PC-3 (cell line): ENCODE measurements around the gene FKBP1C. TPM values are rescaled to one million over a fixed set of nuclear protein-coding genes. Genes with fewer than 3 reads are reported as not detected.
"Not testable (repeated sequence)": the region's sequence is repeated elsewhere in the genome, so short reads cannot be mapped to it uniquely, and the experiment has no call there.

Experiments
- ATAC-seq: fragments of 200-7000 bp; cut with Tn5 transposase; 2 replicates; pipeline ENCODE4 v1.9.1; 2020; ENCODE audit warnings: mild to moderate bottlenecking, moderate library complexity
- BruUV-seq: library from RNA; stranded (reverse); fragments of 400-500 nt; replicated peaks from 2 replicates; lab custom pipeline; 2021; lab: Mats Ljungman, UMichigan
- CTCF ChIA-PET: fragments of 300-600 bp; sonication (Branson Sonifier 250); formaldehyde crosslinking; loops from one replicate; lab custom pipeline; 2022; ENCODE audit warnings: antibody characterized with exemption; lab: Charles Lee
- POLR2A ChIA-PET: fragments of 300-600 bp; sonication (Branson Sonifier 250); formaldehyde crosslinking; loops from one replicate; lab custom pipeline; 2022; ENCODE audit warnings: antibody characterized with exemption; ENCODE audit not compliant: unreplicated experiment; lab: Charles Lee
- DNase-seq: peaks from one replicate; pipeline ENCODE4 v3.0.0-alpha.2; 2015
- H2AFZ ChIP-seq: fragments of 300-600 bp; sonication (generic); 2 replicates; pipeline ENCODE4 v1.6.0; 2016; ENCODE audit warnings: antibody characterized with exemption, low read length
- H3F3A ChIP-seq: fragments of 300-600 bp; sonication (generic); one replicate; pipeline ENCODE4 v1.6.0; 2017; ENCODE audit warnings: antibody characterized with exemption, low read length, control low read depth, mild to moderate bottlenecking; ENCODE audit not compliant: unreplicated experiment
- H3K27ac ChIP-seq: fragments of 300-600 bp; sonication (generic); 2 replicates; pipeline ENCODE4 v1.5.1; 2016; ENCODE audit warnings: mild to moderate bottlenecking, low read length
- H3K27me3 ChIP-seq: fragments of 300-600 bp; sonication (generic); 2 replicates; pipeline ENCODE4 v1.6.1; 2016; ENCODE audit warnings: low read length, mixed read lengths
- H3K36me3 ChIP-seq: fragments of 300-600 bp; sonication (generic); 2 replicates; pipeline ENCODE4 v1.6.1; 2016; ENCODE audit warnings: low read depth, mixed run types, low read length, mixed read lengths
- H3K4me1 ChIP-seq: fragments of 300-600 bp; sonication (generic); 2 replicates; pipeline ENCODE4 v1.5.1; 2016; ENCODE audit warnings: low read length; ENCODE audit not compliant: insufficient read depth
- H3K4me2 ChIP-seq: fragments of 300-600 bp; sonication (generic); 2 replicates; pipeline ENCODE4 v1.6.0; 2016; ENCODE audit warnings: low read length
- H3K4me3 ChIP-seq: fragments of 300-600 bp; sonication (generic); 2 replicates; pipeline ENCODE4 v1.5.1; 2016; ENCODE audit warnings: mild to moderate bottlenecking, low read length, mixed read lengths
- H3K79me2 ChIP-seq: fragments of 300-600 bp; sonication (generic); 2 replicates; pipeline ENCODE4 v1.6.1; 2017; ENCODE audit warnings: low read length, mixed read lengths
- H3K9ac ChIP-seq: fragments of 300-600 bp; sonication (generic); 2 replicates; pipeline ENCODE4 v1.6.0; 2016; ENCODE audit warnings: mild to moderate bottlenecking, low read length
- H3K9me2 ChIP-seq: fragments of 300-600 bp; sonication (generic); replicated peaks from 2 replicates; pipeline ENCODE4 v1.6.1; 2016; ENCODE audit warnings: mixed run types, low read length, mixed read lengths
- H3K9me3 ChIP-seq: fragments of 300-600 bp; sonication (generic); 2 replicates; pipeline ENCODE4 v1.6.1; 2016; ENCODE audit warnings: low read length, mixed read lengths
- H4K20me1 ChIP-seq: fragments of 300-600 bp; sonication (generic); 2 replicates; pipeline ENCODE4 v1.6.1; 2016; ENCODE audit warnings: low read length, mixed read lengths
- EZH2 ChIP-seq: fragments of 300-600 bp; sonication (generic); IDR thresholded peaks from one replicate; pipeline ENCODE4 v1.6.1; 2017; ENCODE audit warnings: antibody characterized with exemption, mild to moderate bottlenecking, low read length; ENCODE audit not compliant: unreplicated experiment
- EZH2phosphoT487 ChIP-seq: fragments of 300-600 bp; sonication (generic); IDR thresholded peaks from 2 replicates; pipeline ENCODE4 v1.6.1; 2018; ENCODE audit warnings: mild to moderate bottlenecking, antibody characterized with exemption, low read length, borderline replicate concordance
- intact Hi-C: fragments of 100-400 bp; cut with micrococcal nuclease; formaldehyde crosslinking; loops from 2 replicates; pipeline ENCODE4 v1.9.0; 2023
- total RNA-seq: library from RNA; depleted of rRNA; stranded (reverse); fragments of >200 nt; gene quantifications from 2 replicates; pipeline ENCODE4 v1.2.3, GENCODE V29; 2014

FKBP1C gene
- total RNA-seq, 1 experiment from 2014 or later, result 1.9 TPM

DNA sequence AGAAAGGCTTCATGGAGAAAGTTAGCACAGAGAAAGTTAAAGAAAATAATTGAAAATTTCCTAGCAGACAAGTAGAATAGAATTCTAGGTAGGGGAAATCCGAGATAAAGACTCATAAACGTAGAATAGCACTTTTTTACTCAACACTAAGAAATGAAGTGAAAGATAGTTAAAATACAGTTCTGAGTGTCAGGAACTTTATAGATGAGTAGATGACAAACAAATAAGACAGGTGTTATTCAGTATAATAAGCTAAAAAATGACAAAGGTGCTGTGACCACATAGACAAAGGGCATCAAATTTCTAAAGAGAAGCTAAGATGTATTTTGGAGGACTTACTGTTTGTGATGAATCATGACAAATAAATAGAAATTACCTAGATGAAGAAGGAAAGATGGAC is 12.9 kb downstream of the FKBP1C start:
- CTCF ChIA-PET, result no interaction called here
- no peaks in the 10 kb centered on the region for H3K4me1 ChIP-seq
- BruUV-seq, result no TSS peak
- no peaks in the 10 kb centered on the region for H3K36me3 ChIP-seq
- DNase-seq (no peak), ATAC-seq (no peak)
- H3K27me3 ChIP-seq, result no peaks in the 10 kb centered on the region
- POLR2A ChIA-PET, result no interaction called here
- intact Hi-C loops, result no loop called here
- no peak overlapping the region for H2AFZ ChIP-seq
- no peaks in the 10 kb centered on the region for H3K79me2 ChIP-seq
- TF ChIP-seq EZH2 (no peak), EZH2phosphoT487 (no peak)
- no peak overlapping the region for H3K4me3 ChIP-seq
- no peaks in the 10 kb centered on the region for H3F3A ChIP-seq
- H3K4me2 ChIP-seq, result no peak overlapping the region
- H3K9me2 ChIP-seq, result no peaks in the 10 kb centered on the region
- no peak overlapping the region for H3K27ac ChIP-seq
- H3K9me3 ChIP-seq, result no peaks in the 10 kb centered on the region
- H4K20me1 ChIP-seq, result no peaks in the 10 kb centered on the region
- H3K9ac ChIP-seq, result no peak overlapping the region

DNA sequence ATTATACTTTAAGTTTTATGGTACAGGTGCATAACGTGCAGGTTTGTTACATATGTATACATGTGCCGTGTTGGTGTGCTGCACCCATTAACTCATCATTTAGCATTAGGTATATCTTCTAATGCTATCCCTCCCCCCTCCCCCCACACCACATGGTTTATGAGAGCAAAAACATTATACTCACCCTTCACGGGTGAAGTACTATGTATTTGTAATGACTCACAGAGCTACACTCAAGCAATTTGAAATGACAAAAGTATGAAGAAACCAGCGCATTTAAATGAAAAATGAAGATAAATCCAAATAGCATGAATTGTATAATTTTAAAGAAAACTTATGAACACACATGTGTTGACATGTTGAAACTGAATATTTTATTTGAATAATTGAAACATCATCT is 14.7 kb downstream of the FKBP1C start:
- CTCF ChIA-PET, H3K4me2 ChIP-seq, BruUV-seq, H3K4me3 ChIP-seq, H4K20me1 ChIP-seq, POLR2A ChIA-PET, H3F3A ChIP-seq, H3K27ac ChIP-seq, ATAC-seq, H3K9me3 ChIP-seq, H3K36me3 ChIP-seq, H3K4me1 ChIP-seq, H3K79me2 ChIP-seq, H2AFZ ChIP-seq, H3K9ac ChIP-seq, H3K27me3 ChIP-seq, H3K9me2 ChIP-seq, intact Hi-C loops: not testable (repeated sequence)
- peak; percentile 2 for DNase-seq

GRCh38 chr6:63227928-63228894 is 16.9 kb downstream of the FKBP1C start:
- H3K4me1 ChIP-seq, CTCF ChIA-PET, ATAC-seq, H3K9ac ChIP-seq, H3K27me3 ChIP-seq, H3K9me3 ChIP-seq, H3K4me3 ChIP-seq, DNase-seq, H3K79me2 ChIP-seq, H2AFZ ChIP-seq, H3K9me2 ChIP-seq, H4K20me1 ChIP-seq, H3K27ac ChIP-seq, H3K4me2 ChIP-seq, BruUV-seq, POLR2A ChIA-PET, H3F3A ChIP-seq, H3K36me3 ChIP-seq, intact Hi-C loops: not testable (repeated sequence)

DNA sequence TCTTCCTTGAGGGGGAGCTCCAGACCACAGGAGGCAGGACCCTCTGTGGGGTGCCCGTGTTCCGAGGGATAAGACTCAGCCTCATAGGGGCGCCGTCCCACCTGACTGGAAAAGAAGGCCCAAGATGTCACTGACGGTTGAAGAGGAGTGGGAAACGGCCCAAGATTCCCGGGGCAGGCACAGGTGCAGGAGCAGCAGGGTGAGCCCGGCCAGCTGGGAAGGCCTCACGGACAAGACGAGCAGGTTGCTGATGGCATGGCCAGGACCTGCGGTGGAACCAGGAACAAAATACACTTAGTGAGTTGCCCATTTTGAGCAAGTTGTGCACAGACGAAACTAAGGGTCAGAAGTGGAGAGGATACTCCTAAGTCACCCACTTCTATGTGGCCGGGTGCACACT is 18.8 kb downstream of the FKBP1C start:
- POLR2A ChIA-PET, H3K27me3 ChIP-seq: not testable (repeated sequence)

DNA sequence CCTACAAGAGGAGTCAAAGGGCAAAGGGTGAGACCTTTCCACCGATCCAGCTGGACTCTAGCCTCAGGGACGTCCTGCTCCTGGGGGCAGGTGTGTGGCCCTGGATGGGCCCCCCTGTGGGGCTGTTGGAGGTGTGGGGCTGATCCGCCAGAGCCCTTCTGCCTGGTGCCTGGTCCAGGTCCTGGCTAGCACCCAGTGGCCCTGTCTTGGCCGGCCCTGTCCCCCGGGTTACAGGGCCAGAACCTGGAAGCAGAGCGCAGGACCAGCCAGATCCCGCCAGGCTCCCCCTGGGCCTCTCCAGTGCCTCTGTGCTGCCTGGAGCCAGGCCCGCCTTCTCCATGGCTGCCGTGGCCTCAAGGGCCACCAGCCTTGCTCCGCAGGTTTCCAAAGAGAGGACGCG is 19.2 kb downstream of the FKBP1C start:
- POLR2A ChIA-PET, H3K9ac ChIP-seq, H3K9me2 ChIP-seq, H3K27ac ChIP-seq, H3K4me1 ChIP-seq, ATAC-seq, H3K79me2 ChIP-seq, H3K4me2 ChIP-seq, H3K9me3 ChIP-seq, H3K4me3 ChIP-seq, H4K20me1 ChIP-seq, CTCF ChIA-PET, BruUV-seq, H3K27me3 ChIP-seq, H3K36me3 ChIP-seq, H3F3A ChIP-seq, intact Hi-C loops, DNase-seq, H2AFZ ChIP-seq: not testable (repeated sequence)

More for the DNA sequence above, 18.8 kb downstream of the FKBP1C start:
- H3K4me2 ChIP-seq, H2AFZ ChIP-seq, H3K9me2 ChIP-seq, H3K4me3 ChIP-seq, H4K20me1 ChIP-seq, H3K4me1 ChIP-seq, H3K27ac ChIP-seq, H3K9ac ChIP-seq, H3K79me2 ChIP-seq, BruUV-seq, CTCF ChIA-PET, H3K36me3 ChIP-seq, intact Hi-C loops, DNase-seq, ATAC-seq, H3F3A ChIP-seq, H3K9me3 ChIP-seq: not testable (repeated sequence)
